GM18909 (cell line): Measurements from ENCODE around the gene CEP131.
"Not testable (repeated sequence)": the region's sequence is repeated elsewhere in the genome, so short reads cannot be mapped to it uniquely, and the experiment has no call there.

Experiments
- ATAC-seq: cut with Tn5 transposase; IDR thresholded peaks from one replicate; pipeline ENCODE4 v1.9.1; 2021; ENCODE audit warnings: mild to moderate bottlenecking; ENCODE audit not compliant: unreplicated experiment, poor library complexity

The CEP131 gene

DNA sequence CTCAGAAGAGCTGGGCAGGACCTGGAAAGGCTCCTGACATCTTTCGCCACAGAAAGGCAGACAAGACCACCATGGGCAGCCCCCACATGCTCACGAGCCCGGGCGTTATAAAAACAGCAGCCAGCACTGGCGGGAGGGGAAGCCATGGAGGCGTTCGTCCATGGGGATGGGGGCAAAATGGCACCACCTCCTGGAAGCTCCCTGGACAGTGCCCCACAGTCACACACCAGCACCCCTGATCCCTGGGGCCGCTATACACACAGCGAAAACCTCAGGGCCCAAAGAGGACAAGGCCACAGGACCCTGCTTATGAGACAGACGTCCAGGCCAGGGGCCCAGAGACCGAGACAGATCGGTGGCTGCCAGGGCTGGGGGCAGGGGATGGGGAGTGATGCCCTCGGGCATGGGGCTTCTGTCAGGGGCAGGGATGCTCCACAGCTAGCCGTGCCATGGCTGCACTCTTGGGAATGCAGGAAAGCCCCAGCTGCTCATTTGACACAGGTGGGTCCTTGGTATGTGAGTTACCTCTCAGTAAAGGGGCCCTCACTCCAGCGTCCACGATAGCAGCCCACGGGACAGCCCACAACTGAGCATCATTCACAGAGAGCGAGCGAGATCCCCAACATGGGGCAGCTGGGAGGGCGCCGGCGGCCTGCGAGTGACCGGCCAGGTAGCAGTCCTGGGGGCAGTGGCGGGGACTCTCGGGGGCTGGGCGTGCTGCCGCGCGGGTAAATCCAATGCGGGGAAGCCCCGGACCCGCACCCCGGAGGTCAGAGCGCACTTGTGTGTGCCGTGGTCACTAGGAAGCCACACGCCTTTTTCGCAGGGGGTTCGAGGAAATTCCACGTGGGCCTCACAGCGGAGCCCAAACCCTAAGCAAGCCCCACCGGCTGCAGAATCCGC, 63.8 kb downstream of the CEP131 start:
- no peak for ATAC-seq

DNA sequence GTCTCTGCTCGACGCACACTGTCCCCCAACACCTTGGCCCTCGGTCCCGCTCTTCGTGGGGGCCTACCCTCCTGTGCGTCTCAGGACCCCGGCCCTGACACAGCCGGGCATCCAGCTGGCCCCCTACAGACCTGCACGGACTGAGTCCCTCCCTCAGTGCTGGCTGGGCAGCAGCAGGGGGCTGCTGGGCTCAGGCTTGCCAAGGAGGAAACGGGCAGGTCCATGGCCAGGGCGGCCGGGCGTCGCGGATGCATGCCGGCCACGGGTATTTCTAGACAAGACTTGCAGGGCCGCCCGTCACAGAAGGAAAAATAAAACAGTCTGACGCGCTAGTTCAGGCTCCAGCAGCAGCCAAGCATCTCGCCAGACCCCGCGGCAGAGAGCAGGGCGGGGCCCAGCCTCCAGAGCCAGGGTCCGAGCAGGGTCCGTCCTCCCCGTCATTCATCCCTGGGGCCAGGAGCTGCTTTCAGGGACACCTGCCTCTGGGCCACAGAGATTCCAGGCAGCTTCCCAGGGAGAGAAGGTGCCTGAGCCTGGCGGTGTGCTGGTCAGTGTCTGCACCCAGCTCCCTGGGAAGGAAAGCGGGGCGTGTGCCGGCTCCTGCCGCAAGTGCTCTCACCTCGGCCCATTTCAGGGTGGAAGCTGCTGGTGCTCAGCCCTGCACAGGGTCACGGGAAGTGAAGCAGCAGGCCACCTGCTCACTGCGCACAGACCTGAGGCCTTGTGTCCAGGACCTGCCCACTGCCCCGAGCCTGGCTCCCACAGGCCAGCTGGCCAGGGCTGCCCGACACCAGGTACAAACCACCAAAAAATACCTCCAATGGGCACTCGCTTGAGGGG, 64.7 kb downstream of the CEP131 start:
- no peak for ATAC-seq

DNA sequence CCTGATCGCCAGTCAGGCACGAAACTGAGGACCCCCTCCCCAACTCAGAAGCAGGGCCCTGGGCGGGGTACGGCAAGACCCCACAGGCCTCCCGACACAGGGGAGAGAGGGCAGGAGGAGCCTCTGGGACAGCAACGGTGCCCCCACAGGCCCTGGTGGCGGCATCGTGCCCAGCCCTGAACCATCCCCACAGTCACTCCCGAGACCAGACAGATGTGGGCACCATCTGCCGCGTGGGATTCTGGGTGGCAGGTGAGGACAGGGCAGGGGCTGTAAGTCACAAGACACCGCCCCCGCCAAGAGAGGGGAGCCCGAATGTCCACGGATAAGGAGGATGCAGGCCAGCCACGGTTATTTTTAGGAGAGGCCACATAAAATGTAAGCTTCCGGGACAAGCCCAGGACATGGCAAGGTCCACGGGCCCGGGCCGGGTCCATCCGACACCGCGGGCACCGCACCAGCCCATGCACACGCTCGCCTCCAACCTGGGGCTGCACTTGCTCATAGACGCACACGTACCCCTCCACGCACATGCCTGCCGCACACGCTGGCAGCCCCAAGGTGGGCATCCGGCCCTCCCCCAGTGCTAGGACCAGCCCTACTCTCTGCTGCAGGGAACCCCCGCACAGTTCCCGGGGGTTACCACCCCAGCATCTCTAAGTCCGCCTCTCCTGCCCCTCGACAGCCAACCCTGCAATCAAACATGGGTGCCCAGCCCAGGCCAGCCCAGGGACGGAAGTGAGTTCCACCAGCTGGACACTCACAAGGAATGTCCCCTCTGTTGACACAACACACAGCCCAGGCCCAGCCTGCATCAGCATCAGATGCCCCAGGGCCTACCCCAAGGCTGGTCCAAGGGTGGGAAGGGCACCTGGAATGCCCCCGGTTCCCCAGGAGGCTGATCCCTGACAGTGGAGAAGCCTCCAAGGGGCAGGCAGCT, 65.6 kb downstream of the CEP131 start:
- no peak for ATAC-seq

DNA sequence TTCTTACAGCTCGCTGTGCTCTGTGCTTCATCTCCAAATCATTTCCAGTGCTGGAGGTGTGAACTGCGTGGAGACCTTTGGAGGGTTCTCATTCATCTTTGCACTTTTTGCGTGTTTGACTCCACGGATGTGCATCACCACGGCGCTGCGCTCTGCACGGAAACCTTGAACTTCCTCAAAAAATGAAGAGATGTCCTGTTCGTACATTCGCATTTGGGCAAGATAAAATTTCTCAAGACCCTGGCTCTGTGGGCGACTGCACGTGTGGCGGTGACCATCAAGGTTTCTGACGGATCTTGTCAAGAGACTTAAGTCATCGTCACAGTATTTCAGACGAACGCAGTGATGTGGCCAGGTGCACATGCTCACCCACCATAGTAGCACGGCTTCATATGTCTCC, 67.8 kb downstream of the CEP131 start:
- no peak for ATAC-seq

DNA sequence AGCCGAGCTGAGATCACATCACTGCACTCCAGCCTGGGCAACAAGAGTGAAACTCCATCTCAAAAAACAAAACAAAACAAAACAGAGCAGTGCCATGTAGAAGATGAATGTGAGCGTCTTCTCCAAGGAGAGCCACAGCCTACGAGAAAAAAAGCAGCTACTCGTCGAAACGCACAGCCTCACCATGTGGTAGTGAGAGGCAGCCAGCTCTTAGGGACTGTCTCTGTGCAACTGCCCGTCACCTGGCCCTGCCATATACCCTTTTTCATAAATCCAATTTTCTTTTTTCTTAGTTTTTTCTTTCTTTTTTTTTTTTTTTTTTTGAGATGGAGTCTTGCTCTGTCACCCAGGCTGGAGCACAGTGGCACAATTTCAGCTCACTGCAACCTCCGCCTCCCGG, 68.7 kb downstream of the CEP131 start:
- ATAC-seq = not testable (repeated sequence)

DNA sequence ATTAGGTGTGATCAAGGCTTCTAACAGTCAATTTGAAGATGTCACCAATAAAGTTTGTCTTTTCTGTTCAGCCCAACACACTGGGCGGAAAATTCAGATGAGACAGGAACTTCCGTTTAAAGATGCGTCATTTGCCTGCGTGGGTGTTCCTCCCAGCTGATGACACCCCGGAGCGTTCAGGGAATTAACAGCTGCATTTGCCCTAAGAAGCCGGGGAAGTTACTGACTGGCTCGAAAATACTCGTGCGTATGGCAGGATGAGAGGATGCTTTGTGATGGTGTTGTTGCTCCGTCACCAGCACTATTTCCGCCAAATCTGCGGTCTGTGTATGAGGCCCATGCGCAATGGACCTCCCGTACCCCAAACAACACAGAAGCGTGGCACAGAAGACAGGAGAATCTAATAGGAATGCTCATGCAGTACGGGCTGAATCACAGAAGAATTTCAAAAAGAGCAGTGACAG, 69.4 kb downstream of the CEP131 start:
- ATAC-seq = no peak

DNA sequence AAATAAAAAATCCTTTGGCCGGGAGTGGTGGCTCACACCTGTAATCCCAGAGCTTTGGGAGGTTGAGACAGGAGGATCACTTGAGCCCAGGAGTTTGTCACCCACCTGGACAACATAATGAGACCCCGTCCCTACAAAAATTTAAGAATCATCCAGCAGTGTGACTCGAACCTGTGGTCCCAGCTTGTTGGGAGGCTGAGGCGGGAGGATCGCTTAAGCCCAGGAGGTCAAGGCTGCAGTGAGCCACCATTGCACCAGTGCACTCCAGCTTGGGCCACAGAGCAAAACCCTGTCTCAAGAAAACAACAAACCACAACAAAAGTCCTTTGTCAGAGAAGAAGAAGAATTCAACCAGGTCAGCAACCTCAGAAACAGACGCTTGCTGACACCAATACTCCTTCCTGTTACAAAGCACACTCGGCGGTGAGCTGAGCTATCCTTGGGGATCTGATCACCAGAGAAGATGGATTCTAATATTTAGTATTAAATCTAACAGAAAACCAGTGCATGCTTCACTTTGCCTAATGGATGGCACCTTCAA, 70.4 kb downstream of the CEP131 start:
- ATAC-seq = no peak

DNA sequence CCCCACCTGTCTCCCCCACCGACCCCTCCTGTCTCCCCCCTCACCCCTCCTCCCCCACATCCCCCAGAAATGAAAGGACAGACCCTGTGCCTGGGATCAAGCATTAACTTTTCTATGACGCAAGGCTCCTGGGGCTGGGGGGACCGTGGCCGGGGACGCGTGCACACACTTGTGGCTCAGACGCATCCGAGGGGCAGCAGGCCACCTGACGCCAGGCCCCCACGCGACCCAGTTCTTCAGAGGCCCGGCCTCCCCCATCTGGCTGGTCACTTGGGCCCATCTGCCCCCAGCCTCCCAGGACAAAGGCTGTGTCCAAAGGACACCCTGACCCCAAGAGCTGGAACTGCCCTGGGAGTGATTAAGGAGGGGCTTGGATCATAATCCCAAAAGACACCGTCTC, 71.5 kb downstream of the CEP131 start:
- no peak for ATAC-seq

DNA sequence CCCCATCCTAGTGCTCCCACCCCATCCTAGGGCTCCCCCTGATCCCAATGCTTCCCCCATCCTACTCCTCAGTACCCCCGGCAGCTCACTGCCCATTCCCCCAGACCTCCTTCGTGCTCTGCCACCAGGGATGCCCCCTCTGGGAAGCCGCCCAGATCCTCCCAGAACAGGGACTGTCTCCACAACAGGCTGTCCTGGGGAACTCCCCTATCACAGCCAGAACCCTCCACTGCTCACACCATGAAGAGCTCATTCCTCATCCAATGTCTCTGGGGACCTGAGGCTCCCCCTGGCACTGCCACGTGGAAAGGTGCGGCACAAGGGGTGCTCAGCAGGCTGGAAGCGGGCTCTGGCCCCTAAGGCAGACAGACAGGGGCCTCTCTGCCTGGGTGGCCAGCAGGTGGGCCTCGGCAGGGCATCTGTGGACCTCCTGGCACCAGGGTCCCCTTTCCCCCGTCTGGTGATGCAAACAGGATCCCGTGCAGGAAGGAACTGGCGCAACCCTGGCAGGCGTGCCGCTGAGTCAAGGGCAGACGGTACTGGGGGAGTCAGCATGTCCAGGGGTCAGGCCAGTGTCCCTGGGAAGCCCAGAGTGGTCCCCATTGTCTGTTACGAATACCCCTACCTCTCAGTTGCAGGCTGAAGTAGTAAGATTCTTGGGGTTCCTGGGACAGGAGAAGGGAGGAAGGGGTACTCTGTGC, 72.2 kb downstream of the CEP131 start:
- no peak for ATAC-seq

DNA sequence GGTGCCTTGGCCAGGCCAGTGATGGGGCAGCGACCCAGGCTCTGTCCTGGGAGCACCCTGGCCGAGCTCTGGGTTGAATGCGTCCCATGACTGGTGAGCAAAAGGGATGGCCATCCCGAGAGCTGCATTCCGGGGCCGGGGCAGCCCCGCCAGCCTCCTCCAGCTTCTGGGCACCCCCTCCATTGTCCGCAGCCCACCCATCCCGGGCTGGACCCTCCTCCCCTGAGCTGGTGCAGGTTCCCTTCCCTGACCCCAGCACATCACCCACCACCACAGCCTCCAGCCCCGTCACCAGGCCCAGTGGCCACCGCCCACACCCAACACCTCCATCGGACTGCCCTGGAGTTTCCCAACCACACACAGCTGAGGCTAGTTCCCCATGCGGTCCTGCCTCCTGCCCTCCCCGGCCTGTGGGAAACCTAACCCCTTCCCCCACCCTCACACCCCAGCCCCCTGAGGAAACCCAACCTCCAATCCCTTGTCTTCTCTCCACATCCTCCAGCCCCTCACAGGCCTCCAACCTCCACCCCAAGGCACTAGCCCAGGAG, 73.7 kb downstream of the CEP131 start:
- no peak for ATAC-seq

DNA sequence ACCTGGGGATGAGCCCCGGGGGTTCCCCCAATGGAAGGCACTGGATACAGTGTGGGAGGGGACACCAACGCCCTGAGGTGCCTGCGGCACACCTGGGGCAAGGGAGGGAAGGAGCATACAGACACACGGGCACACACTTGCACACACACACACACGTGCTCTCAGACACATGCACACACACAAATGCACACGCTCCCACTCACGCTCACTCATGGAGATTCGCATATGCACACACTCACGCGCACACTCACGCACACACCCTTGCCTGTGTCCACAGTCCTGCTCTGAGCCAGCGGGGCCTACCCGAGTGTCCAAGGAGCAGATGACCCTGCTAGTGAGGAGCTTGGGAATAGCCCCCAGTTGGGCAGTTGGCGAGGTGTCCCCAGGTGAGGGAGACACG, 74.2 kb downstream of the CEP131 start:
- no peak for ATAC-seq

DNA sequence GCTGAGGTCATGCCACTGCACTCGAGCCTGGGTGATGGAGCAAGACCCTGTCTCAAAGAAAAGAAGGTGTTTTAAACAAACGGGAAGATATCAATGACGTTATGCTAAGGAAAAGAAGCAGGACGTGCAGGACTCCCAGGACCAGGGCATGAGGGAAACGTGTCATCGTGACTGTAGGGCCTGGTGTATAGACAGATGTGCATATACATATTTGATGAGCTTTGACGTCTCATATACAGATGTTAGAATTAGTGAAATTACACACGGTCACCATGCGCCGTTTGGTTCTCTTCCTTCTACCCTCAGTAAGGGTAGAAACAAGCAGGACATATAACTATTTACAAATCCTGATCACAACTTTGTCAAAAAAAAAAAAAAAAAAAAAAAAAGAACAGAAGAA, 75.1 kb downstream of the CEP131 start:
- ATAC-seq = no peak

DNA sequence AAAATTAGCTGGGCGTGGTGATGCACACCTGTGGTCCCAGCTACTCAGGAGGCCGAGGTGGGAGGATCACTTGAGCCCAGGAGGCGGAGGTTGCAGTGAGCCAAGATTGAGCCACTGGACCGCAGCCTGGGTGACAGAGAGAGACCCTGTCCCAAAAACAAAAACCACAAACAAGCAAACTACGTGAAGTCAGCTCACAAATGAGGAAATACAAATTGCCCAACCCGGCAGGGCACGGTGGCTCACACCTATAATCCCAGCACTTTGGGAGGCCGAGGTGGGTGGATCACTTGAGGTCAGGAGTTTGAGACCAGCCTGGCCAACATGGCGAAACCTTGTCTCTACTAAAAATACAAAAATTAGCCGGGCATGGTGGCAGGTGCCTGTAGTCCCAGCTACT, 76.6 kb downstream of the CEP131 start:
- ATAC-seq = not testable (repeated sequence)

DNA sequence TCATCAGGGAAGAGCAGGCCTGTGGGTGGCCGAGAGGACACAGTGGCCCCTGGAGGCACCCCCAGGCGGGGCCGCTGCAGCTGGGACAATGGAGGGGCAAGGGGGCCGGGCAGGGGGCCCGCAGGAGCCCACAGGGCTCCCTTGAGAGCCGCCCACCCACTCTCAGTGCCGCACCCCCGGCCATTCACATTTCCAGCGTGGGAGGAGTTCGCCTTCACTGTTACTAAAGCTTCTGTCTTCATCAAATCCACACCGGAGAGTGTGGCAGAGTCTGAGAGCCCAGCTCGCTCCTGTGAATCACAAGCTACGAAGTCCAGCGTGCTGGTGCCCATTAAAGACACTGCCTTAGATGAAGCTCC, 78.4 kb downstream of the CEP131 start:
- ATAC-seq = no peak

DNA sequence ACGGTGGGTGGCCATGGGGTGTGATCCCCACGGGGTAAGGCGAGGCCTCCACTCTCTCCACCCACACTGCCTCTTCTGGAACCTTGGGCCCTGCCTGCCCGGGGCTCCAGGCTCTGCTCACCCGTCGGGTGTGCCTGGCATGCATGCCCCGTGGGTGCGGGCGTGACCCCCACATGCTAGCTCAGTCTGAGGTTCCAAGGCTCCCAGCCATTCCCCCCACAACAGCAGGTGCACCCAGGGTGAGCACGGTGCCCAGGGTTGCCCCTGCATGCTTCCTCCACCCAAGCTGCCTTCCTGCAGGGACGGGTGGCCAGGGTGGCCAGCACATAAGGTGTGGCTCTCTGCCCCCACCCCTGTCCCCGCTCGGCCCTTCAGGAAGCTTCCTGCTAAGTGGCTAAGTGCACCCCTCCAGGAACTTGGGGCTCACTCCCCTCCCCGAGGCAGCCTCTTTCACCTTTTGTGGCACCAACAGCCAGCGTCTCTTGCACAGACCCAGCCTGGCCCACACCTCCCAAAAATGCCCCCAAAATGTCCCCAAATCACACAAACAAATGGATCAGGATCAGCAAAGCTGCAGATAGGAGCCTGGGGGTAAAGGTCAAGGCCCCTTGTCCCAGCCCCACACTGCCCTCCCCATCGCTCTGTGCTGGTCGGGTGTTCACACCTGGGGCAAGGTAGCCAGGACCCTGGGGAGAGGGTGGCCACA, 78.9 kb downstream of the CEP131 start:
- no peak for ATAC-seq

DNA sequence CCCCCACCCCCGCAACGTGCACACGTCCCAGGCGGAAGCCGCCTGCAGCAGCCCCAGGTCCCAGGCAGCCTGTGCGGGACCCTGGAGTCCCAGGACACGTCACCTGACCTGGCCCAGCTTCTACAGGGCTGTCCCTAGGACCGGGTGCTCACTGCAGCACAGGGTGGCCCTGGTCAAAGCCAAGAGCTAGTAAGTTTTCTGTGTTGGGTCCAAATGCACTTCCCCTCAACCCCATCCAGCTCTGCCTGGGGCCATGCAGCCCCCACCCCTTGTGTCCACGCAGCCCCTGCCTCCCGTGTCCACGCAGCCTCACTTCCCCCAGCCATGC, 79.6 kb downstream of the CEP131 start:
- no peak for ATAC-seq

DNA sequence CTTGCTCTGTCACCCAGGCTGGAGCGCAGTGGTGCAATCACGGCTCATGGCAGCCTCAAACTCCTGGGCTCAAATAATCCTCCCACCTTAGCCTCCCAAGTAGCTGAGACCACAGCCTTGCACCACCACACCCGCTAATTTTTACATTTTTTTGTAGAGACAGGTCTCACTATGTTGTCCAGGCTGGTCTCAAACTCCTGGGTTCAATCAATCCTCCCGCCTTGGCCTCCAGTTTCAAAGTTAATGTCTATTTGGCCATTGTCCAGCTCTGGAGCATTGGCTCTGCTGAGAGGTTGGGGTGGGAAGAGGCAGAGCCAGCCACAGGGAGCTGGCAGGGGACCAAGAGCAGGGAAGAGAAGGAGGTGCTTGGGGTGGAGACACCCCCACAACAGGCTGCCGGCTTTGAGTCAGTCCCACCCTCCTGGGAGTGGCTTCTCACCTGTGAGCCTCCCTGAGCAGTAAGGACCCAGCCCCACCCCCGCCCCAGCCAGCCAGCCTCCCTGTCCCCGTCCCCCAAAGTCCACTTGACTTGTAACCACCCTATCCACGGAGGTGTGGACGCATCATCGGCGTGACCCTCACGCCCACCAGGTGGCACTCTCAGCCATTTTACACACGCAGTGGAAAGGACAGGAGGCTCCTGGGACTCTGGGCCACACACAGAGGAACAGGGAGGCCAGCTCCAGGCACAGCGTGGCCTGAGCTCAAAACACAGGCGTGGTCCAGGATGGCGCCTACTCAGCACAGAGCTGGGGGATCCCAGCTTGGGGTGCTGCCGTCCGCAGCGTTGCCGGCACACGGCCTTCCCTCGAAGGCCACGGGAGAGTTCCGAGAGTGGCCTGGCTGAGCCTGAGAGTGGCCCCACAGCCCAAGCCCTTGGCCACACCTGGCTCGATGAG, 80.2 kb downstream of the CEP131 start:
- ATAC-seq = no peak

DNA sequence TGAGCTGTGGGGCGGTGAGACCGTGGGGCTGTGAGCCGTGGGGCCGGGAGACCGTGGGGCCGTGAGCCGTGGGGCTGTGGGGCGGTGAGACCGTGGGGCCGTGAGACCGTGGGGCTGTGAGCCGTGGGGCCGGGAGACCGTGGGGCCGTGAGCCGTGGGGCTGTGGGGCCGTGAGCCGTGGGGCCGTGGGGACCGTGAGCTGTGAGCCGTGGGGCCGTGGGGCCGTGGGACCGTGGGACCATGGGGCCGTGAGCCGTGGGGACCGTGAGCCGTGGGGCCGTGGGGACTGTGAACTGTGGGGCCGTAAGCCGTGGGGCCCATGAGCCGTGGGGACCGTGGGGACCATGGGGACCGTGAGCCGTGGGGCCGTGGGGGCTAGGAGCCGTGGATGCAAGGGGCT, 82.1 kb downstream of the CEP131 start:
- ATAC-seq = no peak
